ENCODE results near the gene NTRK2.

Gene NTRK2

DNA sequence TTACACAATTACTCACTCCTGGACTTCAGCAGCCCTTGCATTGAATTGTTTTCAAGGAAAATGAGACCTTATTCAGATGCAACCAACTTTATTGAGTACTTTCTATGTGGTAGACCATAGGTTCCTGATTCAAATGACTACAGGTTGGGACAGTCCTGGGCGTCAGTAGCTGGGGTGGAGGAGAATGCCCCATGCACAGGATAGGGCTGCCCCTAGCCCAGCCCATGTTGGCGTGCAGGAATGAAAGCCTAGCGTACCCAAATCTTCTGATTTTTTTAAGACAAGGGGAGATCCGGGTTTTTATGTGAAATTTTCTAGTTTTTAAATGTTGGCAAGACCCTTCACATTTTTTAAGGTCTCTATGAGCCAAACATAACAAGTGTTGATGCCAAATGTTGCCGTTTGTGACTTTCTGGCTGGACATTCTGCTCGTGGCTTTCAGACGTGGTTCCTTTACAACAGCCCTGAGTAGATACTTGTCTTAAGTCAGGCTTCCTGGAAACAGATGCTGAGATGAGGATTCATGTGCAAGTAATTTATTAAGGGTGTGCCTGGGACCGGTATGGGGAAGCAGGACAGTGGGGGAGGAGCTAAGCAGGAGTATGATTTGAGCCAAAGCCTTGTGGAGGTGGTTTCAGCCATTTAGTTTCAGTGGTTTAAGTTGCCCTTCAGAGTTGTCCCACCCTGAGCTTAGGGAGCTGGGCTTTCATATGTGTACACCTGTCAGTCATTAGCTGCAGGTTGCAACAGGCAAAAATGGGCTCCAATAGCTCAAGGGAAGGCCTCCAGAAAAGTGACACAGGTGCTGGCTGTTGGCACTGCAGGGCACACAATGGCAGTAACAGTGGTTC is 154.1 kb downstream of the NTRK2 start:
- no peak for DNase-seq

DNA sequence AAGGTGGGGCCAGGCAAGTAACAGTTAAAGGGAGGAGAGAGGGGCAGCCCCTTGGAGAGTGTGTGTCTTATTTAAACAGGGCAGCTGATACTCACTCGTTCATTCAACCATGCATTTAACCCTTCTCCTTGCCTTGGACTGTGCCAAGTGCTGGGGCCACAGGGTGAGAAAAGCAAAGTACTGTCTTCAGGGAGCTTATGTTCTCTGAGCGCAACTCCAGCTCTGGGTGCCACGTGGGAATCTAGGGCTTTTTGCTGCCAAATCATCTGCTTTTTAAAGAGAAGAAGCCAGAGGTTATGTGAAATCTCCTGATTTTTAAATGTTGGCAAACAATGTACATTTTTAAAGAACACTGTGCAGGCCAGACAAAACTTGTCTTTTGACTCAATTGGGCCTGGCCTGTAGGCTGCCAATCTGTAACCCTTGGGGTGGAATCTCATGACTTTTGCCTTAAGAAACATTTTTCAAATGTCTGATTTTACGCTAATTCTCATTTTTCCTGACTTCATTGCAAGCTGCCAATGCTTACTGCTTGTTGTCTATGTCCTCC is 157.8 kb downstream of the NTRK2 start:
- DNase-seq, result no peak

DNA sequence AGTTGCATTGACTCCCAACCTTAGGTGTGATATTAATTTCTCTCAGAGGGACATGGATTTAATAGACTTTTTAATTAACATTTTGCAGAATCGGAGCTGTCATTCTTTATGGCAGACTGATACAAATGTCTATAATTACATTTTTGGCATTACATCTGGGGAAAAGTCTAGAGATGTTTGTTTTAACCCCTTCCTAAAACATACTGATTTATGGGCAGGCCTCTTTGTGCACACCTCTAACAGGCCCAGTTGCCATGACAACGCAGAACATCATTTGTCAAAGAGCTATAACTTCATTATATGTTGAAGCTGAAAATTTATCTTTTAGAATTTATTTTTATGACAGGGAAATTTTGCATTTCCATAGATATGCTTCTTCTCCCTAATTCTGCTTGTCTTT is 158.5 kb downstream of the NTRK2 start:
- no peak for DNase-seq

- DNase-seq, result no peak
These were observed 159.9 kb downstream of the NTRK2 start for GRCh38 chr9:84829471-84829870.

DNA sequence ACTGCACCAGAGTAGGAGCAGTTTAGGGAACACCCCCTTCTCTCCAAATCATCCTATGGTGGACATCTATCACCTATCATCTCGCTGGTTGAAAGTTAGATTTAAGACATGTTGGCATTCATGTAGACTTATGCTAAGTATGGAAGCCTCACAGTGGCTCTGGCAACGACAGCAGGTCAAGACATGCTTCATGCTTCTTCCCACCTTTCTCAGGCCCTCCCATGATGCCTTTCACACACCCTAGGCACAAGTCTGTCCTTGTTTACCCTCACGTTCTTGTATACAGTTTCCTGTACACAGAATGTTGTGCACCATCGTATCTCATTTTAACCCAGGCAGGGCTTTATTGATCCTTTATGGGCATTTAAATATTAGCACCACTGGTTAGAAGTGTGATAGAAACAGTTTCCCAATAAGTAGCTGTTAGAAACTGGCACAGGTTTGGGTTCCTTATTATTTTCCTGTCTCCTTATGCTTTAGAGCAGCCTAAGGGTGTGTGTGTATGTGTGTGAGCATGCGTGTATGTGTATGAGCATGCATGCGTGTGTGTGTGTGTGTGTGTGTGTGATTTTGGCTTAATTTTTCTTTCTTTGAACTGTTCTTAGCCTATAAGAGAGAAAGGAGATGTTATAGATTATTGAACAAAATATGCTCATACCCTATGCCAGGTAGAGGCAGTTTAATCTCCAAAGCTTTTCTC is 160.6 kb downstream of the NTRK2 start:
- DNase-seq, result no peak

DNA sequence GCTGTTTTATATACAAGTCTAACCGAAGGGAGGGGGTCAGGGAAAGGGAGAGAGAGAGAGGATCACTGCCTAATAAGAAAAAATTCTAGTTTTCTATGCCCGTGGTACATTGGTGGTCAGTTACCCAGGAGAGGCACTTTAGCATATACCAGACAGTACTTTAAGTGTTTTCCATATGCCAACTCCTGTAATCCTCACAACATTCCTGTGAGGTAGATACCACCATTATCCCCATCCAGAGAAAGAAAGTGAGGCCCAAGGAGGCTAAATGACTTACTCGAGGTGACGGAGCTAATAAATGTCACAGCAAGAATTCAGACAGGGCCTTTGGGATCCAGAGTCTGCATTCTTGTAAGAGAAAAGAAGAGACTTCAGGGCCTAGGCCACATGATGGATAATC is 161.8 kb downstream of the NTRK2 start:
- no peak for DNase-seq

DNA sequence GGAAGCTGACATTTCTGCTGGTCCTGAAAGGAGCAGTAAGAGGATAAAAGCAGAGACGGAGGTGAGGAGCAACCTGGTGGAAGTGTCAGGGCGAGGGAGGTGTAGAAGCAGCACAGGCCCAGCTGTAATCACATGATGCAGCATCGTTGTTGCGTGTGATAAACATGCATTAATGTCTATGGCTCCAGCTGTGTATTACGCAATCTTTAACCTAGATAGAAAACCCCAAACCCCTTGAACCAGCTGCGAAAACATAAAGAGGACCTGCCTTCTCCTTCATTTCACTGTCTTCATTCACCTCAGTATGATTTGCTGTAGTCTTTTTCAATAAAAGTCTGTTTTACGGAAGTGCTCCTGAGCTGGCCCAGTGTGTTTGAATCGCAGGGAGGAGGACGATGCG is 162.9 kb downstream of the NTRK2 start:
- no peak for DNase-seq

GRCh38 chr9:84834426-84834825 is 164.9 kb downstream of the NTRK2 start:
- DNase-seq, result no peak

DNA sequence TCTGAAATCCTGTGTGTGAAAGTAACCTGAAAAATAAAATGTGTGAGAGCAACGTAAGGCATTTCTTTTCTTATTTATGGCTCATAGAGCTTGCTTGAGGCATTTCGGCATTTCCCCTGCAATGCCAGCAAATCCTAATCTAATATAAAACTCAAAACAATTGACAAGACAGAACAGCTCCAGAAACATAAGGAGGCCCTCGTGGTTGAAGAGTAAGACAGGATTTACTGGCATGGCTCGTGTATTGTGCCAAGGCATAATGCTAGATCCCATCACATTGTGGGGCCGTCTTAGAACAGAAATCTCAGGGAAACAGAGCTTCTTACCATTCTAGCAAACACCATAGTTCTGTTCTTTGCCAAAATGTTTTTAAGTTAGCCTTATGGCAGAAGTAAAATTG is 166.2 kb downstream of the NTRK2 start:
- no peak for DNase-seq

- DNase-seq, result no peak
These were observed 169.3 kb downstream of the NTRK2 start for GRCh38 chr9:84838879-84839278.

DNA sequence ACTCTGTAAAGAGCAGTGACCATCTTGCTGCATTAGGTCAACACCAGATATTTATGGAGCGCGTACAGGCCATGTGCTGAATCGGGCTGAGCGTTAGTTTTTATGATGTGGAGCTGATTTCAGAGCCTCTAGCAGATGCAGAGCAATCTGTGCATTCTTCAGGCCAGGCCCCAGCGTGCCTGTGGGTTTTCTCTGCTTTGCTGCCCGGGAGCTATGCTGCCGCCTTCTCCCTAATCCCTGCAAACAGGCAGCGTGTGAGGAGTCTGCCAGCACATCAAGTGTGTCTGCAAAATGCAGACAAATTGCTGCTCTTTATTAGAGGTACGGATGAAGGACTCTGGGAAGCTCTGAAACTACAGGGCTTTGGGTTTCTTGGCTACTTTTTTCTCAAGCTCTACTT is 170.0 kb downstream of the NTRK2 start:
- DNase-seq, result no peak

- DNase-seq, result no peak
These were observed 172.4 kb downstream of the NTRK2 start for GRCh38 chr9:84841931-84842330.

GRCh38 chr9:84843175-84843824 is 173.8 kb downstream of the NTRK2 start:
- DNase-seq, result no peak

DNA sequence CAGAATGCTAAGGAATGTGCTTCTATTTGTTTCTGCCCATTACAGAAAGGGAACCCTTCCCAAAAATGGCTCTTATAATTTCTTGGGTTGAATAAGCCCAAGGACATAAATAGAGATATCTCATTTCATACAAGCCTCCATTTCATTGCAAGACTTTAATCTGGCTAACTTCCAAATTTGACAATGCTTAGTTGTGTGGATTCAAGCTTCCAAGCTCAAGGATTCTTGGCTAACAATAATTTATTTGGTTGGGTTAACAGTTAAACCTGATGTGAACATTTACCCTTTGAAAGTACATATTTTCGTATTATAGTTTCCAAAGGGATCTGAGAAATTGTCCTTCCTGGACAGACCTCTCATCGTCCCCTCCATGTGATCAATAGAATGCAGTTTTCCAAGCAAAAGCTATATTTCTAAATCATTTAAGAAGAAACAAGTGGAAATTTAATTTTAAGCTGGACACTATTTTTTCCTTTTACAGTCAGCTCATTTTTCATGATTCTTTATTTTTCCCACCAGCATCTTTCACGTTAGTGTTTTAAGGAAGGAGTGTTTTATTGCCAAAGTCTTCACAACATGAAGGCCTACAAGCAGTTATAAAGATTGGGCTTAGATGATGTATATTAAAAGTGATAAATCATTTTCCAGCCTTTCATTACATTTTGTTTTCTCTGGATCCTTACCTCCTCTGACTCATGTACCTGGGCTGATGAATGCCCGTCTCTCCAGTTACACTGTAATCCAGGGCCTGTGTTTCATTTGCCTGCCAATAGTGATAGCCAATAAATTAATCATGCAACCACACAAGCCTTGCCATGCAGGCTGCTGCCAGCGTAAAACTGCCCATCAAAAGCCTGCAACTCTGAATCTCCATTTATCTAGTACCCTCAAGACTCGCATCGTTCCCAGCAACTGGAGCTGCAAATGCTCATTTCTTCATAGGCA is 176.7 kb downstream of the NTRK2 start:
- DNase-seq, result no peak

DNA sequence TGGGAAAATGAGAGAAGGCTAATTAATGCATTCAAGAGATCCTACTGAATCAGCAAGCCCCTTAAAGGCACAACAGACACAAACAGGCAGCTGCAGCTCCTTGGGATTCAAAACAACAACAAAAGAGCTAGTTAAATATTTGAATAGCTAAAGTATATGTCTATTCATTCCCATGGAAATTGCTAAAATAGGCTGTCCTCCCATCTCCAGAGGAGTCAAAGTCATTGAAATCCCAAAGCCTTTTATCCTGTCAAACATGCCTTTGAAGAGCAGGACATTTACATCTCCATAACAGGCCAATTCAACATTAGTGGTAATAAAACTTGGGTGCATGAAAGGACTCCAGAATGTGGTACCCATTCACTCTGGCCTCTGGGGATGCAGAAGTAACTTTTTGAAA is 177.4 kb downstream of the NTRK2 start:
- DNase-seq, result no peak

GRCh38 chr9:84849049-84849448 is 179.5 kb downstream of the NTRK2 start:
- DNase-seq, result no peak

DNA sequence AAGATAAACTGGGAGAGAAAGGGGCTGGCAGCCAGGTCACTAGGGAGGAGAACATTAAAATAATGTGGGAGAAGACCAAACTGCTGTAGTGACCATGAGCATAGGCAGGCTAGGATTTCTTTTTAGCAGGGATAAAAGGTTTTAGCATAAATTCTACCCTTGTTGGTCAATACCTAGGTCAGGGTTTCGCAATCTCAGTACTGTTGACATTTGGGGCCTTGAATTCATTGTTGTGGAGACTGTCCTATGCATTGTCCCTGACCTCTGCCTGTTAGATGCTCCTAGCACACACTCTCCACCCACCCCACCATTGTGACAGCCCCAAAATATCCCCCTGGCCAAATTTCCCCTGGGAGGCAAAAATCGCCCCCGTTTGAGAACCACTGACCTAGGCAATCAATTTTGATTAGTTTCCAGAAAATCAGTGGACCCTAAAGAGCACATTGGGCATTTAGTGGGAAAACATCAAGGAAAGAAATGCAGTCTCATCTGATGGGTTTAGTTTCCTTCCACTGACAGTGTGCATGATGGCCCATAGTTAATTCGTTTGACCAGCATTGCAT is 181.4 kb downstream of the NTRK2 start:
- DNase-seq, result no peak

DNA sequence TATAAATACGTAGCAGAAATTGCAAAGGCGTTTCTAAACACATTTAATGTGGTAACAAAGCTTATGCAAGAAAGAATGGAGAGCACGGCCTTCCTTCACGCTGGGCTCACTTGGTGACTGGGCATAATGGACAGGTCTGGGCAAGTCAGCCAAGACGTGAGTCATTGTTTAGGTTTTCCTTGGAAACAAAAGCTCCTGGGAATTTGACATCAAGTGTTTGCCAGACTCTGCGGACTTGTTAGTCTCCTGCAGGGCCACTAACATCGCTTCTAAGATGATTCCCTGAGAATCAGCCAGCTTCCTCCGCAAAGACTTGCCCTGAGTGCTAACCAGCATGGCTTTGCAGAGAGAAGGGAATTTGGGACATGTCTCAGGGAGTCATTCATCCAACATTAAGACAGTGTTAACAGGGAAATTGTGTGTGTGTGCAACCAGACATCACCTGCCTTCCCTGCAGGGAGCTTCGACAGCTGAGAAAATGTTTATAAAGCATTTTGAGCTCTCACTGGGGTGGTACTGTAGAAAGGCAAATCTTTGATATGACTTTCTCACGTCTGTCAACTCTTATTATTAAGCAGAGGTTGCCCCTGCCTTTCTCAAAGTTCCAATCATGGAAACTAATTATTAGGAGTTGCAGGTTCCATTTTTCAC is 182.5 kb downstream of the NTRK2 start:
- DNase-seq, result no peak

- DNase-seq, result no peak
These were observed 183.2 kb downstream of the NTRK2 start for GRCh38 chr9:84852617-84853301.

- no peak for DNase-seq
These were observed 186.7 kb downstream of the NTRK2 start for GRCh38 chr9:84856181-84856632.

DNA sequence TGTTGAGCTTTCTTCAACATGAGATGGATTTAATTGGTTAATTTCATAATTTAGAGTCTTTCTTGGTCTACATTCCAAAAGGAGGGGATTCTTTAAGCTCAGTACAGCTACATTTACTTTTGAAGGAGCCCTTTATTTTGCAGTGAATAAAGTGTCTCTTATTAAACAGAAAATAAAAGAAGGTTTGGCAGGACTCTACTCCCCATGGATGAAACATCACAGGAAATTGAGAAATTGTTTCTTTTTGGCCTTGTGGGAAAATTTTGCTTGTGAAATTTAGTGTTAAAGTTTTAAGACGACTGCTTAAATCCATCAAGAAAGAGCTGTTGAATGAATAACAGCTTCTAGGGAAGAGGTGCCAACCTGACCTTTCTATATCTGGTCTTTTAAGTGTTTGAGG is 187.7 kb downstream of the NTRK2 start:
- DNase-seq, result no peak
